GM19099 (cell line): Measurements from ENCODE around the gene CTRL.

Source experiments
- POLR2A ChIP-seq: IDR thresholded peaks from 3 replicates; pipeline ENCODE4 v1.6.1; 2011; ENCODE audit warnings: low read depth; ENCODE audit not compliant: insufficient read length; ENCODE audit errors: extremely low read depth

Gene CTRL

GRCh38 chr16:67936124-67936879, 4.6 kb upstream of the CTRL start, which contains the start of gene PSMB10:
TSS of gene PSMB10 (minus strand) at chr16:67936850. CDS start at chr16:67936749, 101 bp downstream.
- TF ChIP-seq POLR2A: peak; percentile 81

- peak; percentile 82 for TF ChIP-seq POLR2A
These were observed 3.9 kb upstream of the CTRL start for GRCh38 chr16:67935402-67936123.

- no peak for TF ChIP-seq POLR2A
These were observed 3.4 kb upstream of the CTRL start for GRCh38 chr16:67935101-67935401.

- peak; percentile 26 for TF ChIP-seq POLR2A
These were observed 2.8 kb upstream of the CTRL start for GRCh38 chr16:67934306-67935100.

- TF ChIP-seq POLR2A: no peak
These were observed 2.1 kb upstream of the CTRL start for GRCh38 chr16:67933805-67934204.

- no peak for TF ChIP-seq POLR2A
These were observed 789 bp upstream of the CTRL start for GRCh38 chr16:67932462-67932840.

GRCh38 chr16:67930678-67931211, 917 bp downstream of the CTRL start:
- no peak for TF ChIP-seq POLR2A

- TF ChIP-seq POLR2A: peak; percentile 22
These were observed 1.5 kb downstream of the CTRL start for GRCh38 chr16:67930191-67930590.

GRCh38 chr16:67928561-67929364, 2.9 kb downstream of the CTRL start:
- no peak for TF ChIP-seq POLR2A

- TF ChIP-seq POLR2A: no peak
These were observed 3.5 kb downstream of the CTRL start for GRCh38 chr16:67928147-67928546.

GRCh38 chr16:67927131-67927941, 4.3 kb downstream of the CTRL start:
- TF ChIP-seq POLR2A: peak; percentile 11

GRCh38 chr16:67926181-67926750, 5.4 kb downstream of the CTRL start:
- peak; percentile 30 for TF ChIP-seq POLR2A

GRCh38 chr16:67924140-67924906, 7.3 kb downstream of the CTRL start:
- TF ChIP-seq POLR2A: no peak
